HL-60 (cell line): ENCODE measurements around the gene SEMA7A.

Experiments
- TF ChIP-seq, protein P1 (sequence below): IDR thresholded peaks from one replicate; pipeline ENCODE4 v1.5.1; 2011; ENCODE audit warnings: low read length, control low read depth, inconsistent platforms; ENCODE audit not compliant: insufficient read depth
- TF ChIP-seq, protein P2 (sequence below): IDR thresholded peaks from 2 replicates; pipeline ENCODE4 v1.6.1; 2012; ENCODE audit warnings: low read depth; ENCODE audit not compliant: insufficient replicate concordance

DNA sequence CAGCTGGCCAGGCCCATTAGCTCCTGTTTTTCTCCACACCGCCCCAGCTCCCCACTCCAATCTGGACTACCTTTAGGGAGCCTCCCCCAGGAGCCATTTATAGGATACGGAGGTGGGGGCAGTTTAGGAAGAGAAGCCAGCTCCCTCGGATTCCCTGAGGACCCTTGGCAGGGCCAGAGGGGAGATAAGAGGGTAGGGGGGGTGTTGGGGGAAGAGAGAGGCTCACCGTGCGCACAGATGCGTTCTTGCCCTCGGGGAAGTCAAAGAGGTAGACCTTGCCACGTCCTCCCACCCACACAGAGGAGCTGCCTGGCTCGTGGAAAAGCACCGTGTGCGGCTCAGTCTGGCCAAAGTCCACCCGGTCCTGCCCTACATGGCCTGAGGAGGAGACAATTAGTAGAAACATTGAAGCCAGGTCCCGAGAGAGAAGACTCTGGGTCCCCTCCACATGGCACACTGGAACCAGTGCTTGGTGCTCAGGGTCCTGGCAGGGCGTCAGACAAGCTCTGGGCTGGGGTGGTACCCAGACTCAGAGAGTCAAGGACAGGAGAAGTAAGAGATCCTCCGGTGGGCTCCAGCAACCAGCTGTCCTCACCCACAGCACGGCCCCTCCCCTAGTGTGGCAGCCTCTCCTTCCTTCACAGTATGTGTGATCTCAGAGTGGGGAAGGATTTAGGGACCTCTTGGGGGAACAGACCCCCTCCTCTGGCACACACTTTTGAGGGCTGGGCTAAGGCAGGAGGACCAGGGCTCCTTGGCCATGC lies 15.0 kb downstream of the SEMA7A start:
- TF ChIP-seq, protein P1, sequence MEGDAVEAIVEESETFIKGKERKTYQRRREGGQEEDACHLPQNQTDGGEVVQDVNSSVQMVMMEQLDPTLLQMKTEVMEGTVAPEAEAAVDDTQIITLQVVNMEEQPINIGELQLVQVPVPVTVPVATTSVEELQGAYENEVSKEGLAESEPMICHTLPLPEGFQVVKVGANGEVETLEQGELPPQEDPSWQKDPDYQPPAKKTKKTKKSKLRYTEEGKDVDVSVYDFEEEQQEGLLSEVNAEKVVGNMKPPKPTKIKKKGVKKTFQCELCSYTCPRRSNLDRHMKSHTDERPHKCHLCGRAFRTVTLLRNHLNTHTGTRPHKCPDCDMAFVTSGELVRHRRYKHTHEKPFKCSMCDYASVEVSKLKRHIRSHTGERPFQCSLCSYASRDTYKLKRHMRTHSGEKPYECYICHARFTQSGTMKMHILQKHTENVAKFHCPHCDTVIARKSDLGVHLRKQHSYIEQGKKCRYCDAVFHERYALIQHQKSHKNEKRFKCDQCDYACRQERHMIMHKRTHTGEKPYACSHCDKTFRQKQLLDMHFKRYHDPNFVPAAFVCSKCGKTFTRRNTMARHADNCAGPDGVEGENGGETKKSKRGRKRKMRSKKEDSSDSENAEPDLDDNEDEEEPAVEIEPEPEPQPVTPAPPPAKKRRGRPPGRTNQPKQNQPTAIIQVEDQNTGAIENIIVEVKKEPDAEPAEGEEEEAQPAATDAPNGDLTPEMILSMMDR = no peak
- TF ChIP-seq, protein P2, sequence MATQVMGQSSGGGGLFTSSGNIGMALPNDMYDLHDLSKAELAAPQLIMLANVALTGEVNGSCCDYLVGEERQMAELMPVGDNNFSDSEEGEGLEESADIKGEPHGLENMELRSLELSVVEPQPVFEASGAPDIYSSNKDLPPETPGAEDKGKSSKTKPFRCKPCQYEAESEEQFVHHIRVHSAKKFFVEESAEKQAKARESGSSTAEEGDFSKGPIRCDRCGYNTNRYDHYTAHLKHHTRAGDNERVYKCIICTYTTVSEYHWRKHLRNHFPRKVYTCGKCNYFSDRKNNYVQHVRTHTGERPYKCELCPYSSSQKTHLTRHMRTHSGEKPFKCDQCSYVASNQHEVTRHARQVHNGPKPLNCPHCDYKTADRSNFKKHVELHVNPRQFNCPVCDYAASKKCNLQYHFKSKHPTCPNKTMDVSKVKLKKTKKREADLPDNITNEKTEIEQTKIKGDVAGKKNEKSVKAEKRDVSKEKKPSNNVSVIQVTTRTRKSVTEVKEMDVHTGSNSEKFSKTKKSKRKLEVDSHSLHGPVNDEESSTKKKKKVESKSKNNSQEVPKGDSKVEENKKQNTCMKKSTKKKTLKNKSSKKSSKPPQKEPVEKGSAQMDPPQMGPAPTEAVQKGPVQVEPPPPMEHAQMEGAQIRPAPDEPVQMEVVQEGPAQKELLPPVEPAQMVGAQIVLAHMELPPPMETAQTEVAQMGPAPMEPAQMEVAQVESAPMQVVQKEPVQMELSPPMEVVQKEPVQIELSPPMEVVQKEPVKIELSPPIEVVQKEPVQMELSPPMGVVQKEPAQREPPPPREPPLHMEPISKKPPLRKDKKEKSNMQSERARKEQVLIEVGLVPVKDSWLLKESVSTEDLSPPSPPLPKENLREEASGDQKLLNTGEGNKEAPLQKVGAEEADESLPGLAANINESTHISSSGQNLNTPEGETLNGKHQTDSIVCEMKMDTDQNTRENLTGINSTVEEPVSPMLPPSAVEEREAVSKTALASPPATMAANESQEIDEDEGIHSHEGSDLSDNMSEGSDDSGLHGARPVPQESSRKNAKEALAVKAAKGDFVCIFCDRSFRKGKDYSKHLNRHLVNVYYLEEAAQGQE = no peak
